Lung (tissue), 12 donors: ENCODE measurements around the gene AMDHD2. TPM values are rescaled to one million over a fixed set of nuclear protein-coding genes. Genes with fewer than 3 reads are reported as not detected.

ENCODE experiments used
- ATAC-seq: fragments of 200-7000 bp; cut with Tn5 transposase; one replicate; pipeline ENCODE4 v1.9.1; 2020; ENCODE audit warnings: moderate number of reproducible peaks; ENCODE audit not compliant: insufficient read depth, low FRiP score
- DNase-seq, 3 donors: peaks; one replicate each; pipeline ENCODE4 v3.0.0-alpha.2; 2013 to 2017
- H3K27ac ChIP-seq, 2 donors: one replicate each; pipeline ENCODE4 v1.5.1; 2013; ENCODE audit warnings: mild to moderate bottlenecking in 2 of 2, moderate library complexity in 2 of 2, control low read depth in 1 of 2, inconsistent platforms in 1 of 2, low read depth in 1 of 2, low read length in 1 of 2
- H3K27me3 ChIP-seq, 3 donors: one replicate each; pipeline ENCODE4 v1.5.1; 2013; ENCODE audit warnings: low read length in 2 of 3; ENCODE audit not compliant: control insufficient read depth in 3 of 3, insufficient read depth in 3 of 3
- H3K36me3 ChIP-seq, 4 donors: one replicate each; pipeline ENCODE4 v1.5.1; 2013; ENCODE audit warnings: low read length in 4 of 4, mild to moderate bottlenecking in 1 of 4, moderate library complexity in 1 of 4; ENCODE audit not compliant: control insufficient read depth in 4 of 4, insufficient read depth in 4 of 4
- H3K4me1 ChIP-seq, 5 donors: one replicate each; pipeline ENCODE4 v1.5.1; 2013; ENCODE audit warnings: low read length in 5 of 5, mild to moderate bottlenecking in 2 of 5, moderate library complexity in 1 of 5; ENCODE audit not compliant: control insufficient read depth in 5 of 5, insufficient read depth in 5 of 5
- H3K4me3 ChIP-seq: one replicate; pipeline ENCODE4 v1.5.1; 2013; ENCODE audit warnings: mild to moderate bottlenecking, control low read depth, moderate library complexity
- H3K9ac ChIP-seq, 2 donors: one replicate each; pipeline ENCODE4 v1.5.1; 2013; ENCODE audit warnings: low read length in 2 of 2, control low read depth in 1 of 2; ENCODE audit not compliant: insufficient read depth in 1 of 2
- H3K9me3 ChIP-seq, 4 donors: one replicate each; pipeline ENCODE4 v1.5.1; 2013; ENCODE audit warnings: low read length in 3 of 4, mild to moderate bottlenecking in 1 of 4, moderate library complexity in 1 of 4; ENCODE audit not compliant: control insufficient read depth in 4 of 4, insufficient read depth in 3 of 4
- WGBS, 2 donors: extraction: QIAGEN DNeasy Blood & Tissue Kit; methylation state at CpG; one replicate each; pipeline ENCODE4 v1.1.7; 2013; 5-methylcytosine and 5-hydroxymethylcytosine counted together
- polyA plus RNA-seq, 2 donors: library from polyadenylated mRNA; stranded (reverse); fragments of 200-250 nt; gene quantifications; one replicate each; pipeline ENCODE4 v1.2.1, GENCODE V29; 2013
- total RNA-seq, 2 donors: library from RNA; depleted of rRNA in 1 of 2; stranded (reverse); fragments of >200 nt in 1 of 2; gene quantifications; one replicate each; pipeline ENCODE4 v1.2.1, GENCODE V29; 2014 to 2021
- TF ChIP-seq, protein P1 (sequence below): IDR thresholded peaks from 2 replicates; pipeline ENCODE4 v1.5.1; 2012; ENCODE audit warnings: mild to moderate bottlenecking; ENCODE audit errors: control extremely low read depth, extremely low read depth
- donor health status: control.
- donor health status: control.
- donor health status: Bipolar disorder and iron deficiency.
- donor health status: healthy.
- donor health status: DM: yes; HTN: yes; CAD: no.

AMDHD2 gene
- total and polyA plus RNA-seq, 4 donors = 27.2 to 60.4 (median 51.9) TPM

DNA sequence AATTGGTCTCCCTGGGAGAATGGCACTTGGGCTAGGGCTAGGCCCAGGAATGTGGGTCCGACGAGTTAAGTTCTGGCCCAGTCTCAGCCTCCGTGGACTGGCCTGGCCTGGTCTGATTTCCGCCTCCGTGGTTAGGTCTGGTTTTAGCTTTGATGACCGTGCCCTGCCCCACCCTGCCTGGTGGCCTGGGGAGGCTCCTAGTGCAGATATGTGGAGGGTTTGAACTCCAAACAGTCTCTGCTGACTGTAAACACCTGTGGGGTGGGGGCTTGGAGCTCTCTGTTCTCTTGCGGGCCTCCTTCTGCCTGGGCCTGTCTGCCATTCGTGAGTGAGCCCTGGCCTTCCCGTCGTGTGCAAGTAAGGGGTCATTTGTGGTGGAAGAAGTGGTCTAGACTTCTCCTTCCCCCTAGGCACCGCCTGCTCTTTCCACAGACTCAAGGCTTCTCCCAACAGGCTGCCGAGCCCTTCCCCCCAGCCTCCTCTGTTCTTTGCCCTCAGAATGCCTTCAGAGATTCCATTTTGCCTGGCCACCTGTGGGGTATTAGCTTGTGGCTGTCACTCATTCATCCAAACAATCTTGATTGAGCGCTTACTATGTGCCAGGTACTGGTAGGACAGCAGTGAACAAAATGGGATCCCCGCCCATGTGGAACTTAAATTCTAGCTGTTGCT lies 4.9 kb upstream of the AMDHD2 start:
- H3K9ac ChIP-seq = peak overlapping the region; percentile 73 to 84
- TF ChIP-seq, protein P1, sequence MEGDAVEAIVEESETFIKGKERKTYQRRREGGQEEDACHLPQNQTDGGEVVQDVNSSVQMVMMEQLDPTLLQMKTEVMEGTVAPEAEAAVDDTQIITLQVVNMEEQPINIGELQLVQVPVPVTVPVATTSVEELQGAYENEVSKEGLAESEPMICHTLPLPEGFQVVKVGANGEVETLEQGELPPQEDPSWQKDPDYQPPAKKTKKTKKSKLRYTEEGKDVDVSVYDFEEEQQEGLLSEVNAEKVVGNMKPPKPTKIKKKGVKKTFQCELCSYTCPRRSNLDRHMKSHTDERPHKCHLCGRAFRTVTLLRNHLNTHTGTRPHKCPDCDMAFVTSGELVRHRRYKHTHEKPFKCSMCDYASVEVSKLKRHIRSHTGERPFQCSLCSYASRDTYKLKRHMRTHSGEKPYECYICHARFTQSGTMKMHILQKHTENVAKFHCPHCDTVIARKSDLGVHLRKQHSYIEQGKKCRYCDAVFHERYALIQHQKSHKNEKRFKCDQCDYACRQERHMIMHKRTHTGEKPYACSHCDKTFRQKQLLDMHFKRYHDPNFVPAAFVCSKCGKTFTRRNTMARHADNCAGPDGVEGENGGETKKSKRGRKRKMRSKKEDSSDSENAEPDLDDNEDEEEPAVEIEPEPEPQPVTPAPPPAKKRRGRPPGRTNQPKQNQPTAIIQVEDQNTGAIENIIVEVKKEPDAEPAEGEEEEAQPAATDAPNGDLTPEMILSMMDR = no peak
- H3K4me3 ChIP-seq = peak overlapping the region; percentile 86
- DNase-seq = no peak
- peaks cover 0 to 11% (median 4%) of the 10 kb centered on the region in 4 donors for H3K36me3 ChIP-seq
- H3K9me3 ChIP-seq = no peaks in the 10 kb centered on the region
- peak overlapping the region; percentile 96 to 97 for H3K27ac ChIP-seq
- peaks cover 18 to 42% (median 25%) of the 10 kb centered on the region in 5 donors for H3K4me1 ChIP-seq
- no peaks in the 10 kb centered on the region for H3K27me3 ChIP-seq
- 22 to 28% methylated on average over 14 of the region's 14 CpGs for WGBS, 2 donors
- ATAC-seq = no peak

DNA sequence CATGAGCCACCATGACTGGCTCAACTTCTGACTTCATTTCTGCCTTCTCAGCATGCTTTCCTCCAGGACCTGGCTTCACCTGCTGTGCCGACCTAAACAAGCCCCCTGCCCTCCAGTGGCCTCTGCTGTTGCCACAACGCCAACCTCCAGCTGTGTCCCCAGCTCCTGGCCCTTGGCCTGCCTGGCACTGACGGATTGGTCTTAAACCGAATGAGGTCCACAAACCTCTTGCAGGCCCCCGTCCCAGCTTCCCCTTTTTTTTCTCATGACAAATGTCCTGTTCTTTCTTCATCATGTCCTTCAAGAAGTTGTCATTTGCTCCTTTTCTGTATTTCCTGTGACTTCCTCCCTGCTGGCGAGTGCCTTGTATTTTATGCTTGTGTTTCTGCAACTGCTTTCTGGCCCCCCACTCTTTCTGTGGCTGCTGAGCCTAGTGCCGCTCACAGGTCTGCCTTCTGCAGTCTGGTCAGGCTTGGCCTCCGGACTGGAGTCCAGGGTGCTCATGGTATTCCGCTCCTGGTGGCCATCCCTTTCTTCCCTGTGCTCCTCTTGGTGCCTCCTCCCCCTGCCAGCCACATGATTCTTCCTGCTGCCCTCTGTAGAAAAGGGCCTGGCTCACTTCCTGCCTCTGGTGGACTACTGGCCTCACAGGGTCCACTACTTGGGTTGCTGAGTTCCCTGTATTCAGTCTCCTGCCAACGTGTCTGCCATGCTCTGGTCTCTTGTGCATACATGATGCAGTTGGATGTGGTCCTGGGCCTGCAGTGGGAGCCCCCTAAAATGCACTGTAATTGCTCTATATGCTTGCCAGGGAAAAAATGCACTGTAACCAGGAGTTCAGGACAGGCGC lies 3.6 kb upstream of the AMDHD2 start:
- TF ChIP-seq, protein P1 = no peak
- 28 to 54% methylated on average over 11 of the region's 11 CpGs for WGBS, 2 donors
- DNase-seq = no peak
- no peak for ATAC-seq
- no peak overlapping the region for H3K4me3 ChIP-seq
- peaks cover 18 to 49% (median 25%) of the 10 kb centered on the region in 5 donors for H3K4me1 ChIP-seq
- H3K9me3 ChIP-seq = no peaks in the 10 kb centered on the region
- no peak overlapping the region for H3K9ac ChIP-seq
- no peaks in the 10 kb centered on the region for H3K27me3 ChIP-seq
- peaks cover 0 to 16% (median 4%) of the 10 kb centered on the region in 4 donors for H3K36me3 ChIP-seq
- H3K27ac ChIP-seq = peak overlapping the region in 1 of 2 donors; percentile 96

DNA sequence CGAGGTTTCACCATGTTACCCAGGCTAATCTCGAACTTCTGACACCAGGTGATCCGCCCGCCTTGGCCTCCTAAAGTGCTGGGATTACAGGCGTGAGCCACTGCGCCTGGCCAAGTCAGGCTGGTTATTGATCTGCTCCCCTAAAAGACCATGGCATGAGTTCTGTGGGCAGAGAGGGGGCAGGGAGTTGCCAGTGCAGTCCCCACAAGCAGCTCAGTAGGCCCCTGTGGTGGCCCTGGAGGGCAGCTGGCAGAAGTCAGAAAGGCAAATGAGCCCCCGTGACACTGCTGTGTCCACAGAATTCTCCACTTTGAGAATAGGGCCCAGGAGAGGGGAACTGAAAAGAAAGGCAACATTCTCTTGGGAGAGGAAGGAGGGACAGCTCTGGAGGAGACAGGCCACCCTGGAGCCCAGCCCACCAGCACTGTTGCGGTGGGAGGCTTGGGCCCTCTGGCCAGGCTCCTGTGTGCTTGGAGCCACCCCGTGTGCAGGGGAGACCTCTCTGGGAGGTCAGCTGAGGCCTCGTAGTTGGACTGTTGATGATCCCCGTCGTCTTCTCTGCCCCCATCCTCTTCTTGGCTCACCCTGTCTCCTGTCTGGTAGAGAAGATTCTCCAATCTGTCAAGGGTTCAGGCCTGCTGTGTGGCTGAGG lies 2.1 kb upstream of the AMDHD2 start:
- Histone ChIP-seq H3K4me1 (peaks cover 18 to 44% (median 25%) of the 10 kb centered on the region in 5 donors), H3K27me3 (no peaks in the 10 kb centered on the region), H3K4me3 (no peak overlapping the region), H3K27ac (peak overlapping the region in 1 of 2 donors; percentile 55), H3K9ac (no peak overlapping the region), H3K36me3 (peaks cover 0 to 16% (median 4%) of the 10 kb centered on the region in 4 donors), H3K9me3 (no peaks in the 10 kb centered on the region)
- DNase-seq = no peak
- WGBS, 2 donors = 77 to 80% methylated on average over 12 of the region's 12 CpGs
- TF ChIP-seq, protein P1 = no peak
- no peak for ATAC-seq
